HG02623 (cell line): ENCODE results near the gene C9.
A peak's percentile ranks its signal among the peaks of the same experiment; 100 is the strongest.
"Not testable (repeated sequence)": the region's sequence is repeated elsewhere in the genome, so short reads cannot be mapped to it uniquely, and the experiment has no call there.

ENCODE experiments used
- ATAC-seq: cut with Tn5 transposase; IDR thresholded peaks from one replicate; pipeline ENCODE4 v1.9.1; 2021; ENCODE audit warnings: moderate library complexity; ENCODE audit not compliant: unreplicated experiment

C9 gene

GRCh38 chr5:39364367-39364766 is at the start of gene C9:
TSS of gene C9 (minus strand) at chr5:39364495. CDS start at chr5:39364464, 31 bp downstream.
- ATAC-seq: no peak

GRCh38 chr5:39413771-39414170 is 49.5 kb upstream of the C9 start:
- ATAC-seq: no peak

DNA sequence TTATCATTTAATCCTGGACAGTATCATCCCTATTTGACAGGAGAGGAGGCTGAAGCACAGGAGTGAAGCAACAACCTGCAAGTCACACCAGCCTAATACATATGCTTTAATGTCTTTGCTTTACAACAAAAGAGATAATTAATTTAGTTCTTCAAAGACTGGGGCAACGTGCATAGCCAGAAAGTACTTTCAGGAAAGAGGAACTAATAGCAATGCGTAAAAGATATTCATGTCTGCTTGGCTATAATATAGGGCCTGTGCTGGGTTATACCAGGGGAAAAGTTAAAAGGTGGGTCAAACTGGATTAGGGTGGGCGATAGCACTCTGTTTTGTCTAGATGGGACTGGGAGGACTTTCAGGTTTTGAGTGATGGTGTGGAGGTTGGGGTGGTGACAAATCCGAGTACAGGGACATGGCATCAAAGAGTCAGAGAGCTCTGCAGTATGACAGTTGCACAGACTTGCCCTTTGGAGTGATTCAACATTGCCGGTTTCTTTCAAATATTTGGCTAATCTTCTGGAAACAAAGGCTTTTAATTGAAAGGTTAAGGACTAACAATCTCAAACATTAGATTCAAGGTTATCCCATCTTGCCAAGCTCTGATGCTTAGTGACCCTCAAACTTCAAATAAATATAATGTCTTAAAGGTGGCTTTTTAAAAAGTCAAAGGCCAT is 48.6 kb upstream of the C9 start:
- ATAC-seq: no peak

GRCh38 chr5:39411985-39412384 is 47.7 kb upstream of the C9 start:
- no peak for ATAC-seq

GRCh38 chr5:39411061-39411460 is 46.8 kb upstream of the C9 start:
- ATAC-seq: no peak

- ATAC-seq: no peak
These were observed 44.7 kb upstream of the C9 start for GRCh38 chr5:39409033-39409432.

GRCh38 chr5:39405083-39405843 is 41.0 kb upstream of the C9 start:
- ATAC-seq: no peak

DNA sequence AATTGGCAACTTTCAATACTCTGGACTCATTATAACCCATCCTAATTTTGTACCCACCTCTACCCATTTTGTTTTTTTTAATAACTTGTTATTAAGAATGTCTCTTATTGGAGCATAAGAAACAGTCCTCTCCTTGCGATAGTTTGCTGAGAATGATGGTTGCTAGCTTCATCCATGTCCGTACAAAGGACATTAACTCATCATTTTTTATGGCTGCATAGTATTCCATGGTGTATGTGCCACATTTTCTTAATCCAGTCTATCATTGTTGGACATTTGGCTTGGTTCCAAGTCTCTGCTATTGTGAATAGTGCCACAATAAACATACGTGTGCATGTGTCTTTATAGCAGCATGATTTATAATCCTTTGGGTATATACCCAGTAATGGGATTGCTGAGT is 39.5 kb upstream of the C9 start:
- ATAC-seq: not testable (repeated sequence)

DNA sequence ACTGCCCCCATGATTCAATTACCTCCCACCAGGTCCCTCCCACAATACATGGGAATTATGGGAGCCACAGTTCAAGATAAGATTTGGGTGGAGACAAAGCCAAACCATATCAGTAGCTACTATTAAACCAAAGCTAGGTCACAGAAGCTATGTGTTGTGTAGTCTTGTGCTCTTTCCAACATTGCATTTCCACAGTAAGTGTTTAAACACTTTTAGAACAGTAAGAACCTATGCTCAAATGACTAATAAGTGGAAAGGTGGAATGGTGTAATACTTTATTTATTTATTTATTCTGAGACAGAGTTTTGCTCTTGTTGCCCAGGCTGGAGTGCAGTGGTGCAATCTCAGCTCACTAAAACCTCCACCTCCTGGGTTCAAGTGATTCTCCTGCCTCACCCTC is 37.8 kb upstream of the C9 start:
- not testable (repeated sequence) for ATAC-seq

- no peak for ATAC-seq
These were observed 36.7 kb upstream of the C9 start for GRCh38 chr5:39400713-39401578.

DNA sequence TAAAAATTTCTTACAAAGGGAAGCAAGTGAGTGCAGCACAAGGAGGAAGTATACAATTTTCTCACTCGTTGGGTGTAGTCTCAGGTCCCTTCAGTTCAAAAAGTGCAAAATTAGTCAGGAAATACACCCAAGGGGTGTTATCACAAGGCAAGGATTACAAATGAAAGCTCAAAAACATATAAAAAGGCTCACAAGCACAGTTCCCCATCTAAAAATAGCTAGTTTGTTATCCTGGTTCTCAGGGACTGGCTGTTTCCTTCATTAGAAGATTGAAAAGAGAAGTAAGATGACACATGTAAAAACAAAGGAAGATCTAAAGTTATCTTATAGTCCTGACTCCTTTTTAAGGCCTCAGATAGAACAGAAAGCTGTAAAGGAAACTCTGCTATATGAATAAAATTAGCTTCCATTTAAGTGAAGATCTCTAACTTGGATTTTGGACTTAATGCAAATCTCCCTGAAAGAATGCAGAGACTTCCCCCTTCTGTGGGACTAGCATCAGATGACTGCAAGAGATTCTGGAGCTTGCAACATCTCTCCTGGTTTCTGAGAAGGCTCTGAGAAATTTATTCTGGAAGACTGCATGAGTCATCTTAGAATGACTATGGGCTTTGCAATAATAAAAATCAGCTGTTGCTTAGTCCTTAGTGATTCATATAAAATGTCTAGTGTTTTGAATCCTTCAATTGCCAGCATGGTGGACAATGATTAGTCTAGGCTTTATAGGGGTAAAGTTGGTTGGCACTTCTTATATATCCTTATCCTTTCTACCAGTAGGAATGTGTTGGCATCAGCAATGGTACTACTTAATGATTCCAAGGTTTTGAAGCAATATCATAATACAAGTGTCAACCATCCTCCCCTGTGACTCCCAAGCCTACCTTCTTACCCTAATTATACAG is 35.1 kb upstream of the C9 start:
- ATAC-seq: no peak

GRCh38 chr5:39396843-39397242 is 32.5 kb upstream of the C9 start:
- ATAC-seq: no peak

- no peak for ATAC-seq
These were observed 31.2 kb upstream of the C9 start for GRCh38 chr5:39395521-39395920.

DNA sequence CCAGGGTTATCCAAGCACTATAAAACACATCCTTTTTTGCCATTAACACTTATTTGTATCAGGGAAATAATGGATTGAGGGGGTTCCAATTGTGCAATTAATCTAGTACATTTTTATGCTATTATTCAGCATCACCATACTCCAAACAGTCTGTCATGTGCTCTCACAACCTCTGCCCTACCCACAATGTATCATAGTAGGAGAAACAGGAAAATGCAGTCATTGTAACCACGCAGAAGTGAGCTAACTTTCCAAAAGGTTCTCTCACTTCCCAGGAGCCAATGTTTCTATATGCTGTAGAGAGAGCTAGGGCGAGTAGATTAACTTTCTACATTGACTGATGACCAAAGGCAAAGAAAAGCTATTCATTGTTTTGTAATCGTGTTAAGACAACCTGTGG is 30.7 kb upstream of the C9 start:
- ATAC-seq: no peak

DNA sequence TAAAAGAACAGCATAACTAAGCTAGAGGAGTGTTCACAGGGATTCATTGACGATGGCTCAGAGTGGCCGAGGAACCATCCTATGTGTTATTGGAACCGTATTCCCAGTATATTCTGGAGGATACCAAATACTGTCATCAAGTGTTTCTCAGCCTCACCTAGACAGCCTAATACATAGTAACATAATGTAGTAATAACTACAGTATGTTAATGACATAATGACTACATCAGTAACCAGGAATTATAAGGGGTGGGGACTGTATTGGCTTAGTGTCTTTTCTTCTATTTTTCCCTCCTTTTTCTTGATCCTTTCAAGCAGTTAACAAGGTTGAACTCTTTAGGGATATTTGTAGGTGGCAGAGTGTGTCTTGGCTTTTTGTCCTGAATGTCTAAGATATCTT is 26.6 kb upstream of the C9 start:
- ATAC-seq: no peak

GRCh38 chr5:39387293-39387692 is 23.0 kb upstream of the C9 start:
- no peak for ATAC-seq

DNA sequence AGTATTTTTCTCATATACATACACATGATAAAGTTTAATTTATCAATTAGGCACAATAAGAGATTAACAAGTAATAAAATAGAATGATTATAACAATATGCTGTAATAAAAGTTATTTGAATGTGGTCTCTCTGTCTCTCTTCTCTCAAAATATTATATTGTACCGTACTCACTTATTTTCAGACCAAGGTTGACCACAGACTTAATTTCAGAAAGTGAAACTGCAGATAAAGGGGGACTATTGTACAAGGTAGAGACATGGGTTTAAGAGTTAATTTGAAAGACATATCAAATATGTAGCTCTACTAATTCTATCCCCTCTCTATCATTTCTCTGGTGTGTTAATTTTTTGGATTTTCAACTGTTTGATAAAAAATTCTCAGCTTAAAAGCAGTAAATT is 20.0 kb upstream of the C9 start:
- ATAC-seq: no peak

DNA sequence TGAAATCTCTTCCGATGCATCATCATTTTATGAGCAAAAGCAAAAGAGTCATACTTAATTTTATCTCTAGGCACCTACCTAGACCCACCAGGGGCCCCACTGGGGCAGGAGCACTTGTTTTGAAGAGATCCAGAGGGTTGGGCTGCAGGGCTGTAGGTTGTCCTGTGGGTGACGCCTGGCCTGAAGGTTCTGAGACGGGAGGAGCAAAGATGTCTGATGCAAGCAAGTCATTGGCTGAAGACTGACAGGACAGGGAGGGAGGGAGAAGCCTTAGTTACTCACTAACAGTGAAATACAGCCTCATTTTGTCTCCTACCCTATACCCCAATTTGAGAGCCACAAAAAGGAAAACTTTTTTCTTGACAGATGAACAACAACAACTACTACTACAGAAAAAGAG is 17.1 kb upstream of the C9 start:
- no peak for ATAC-seq

DNA sequence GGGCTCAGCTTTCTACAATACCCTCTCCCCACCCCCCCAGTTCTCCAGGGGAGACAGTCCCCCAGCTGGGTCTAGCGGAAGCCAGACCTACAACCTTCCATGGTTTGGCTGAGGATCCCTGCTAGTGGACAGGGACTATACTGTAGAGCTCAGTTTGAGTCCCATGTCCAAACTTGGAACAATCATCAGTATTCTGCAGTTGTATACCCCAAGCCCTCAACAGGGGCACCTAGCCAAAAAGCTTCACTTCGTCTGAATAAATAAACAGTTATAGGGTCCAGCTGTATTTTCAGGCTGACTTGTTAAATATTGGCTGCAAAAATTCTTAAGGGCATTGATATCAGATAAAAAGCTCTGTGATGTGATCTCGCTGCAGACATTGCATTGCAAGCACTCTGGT is 15.4 kb upstream of the C9 start:
- no peak for ATAC-seq

DNA sequence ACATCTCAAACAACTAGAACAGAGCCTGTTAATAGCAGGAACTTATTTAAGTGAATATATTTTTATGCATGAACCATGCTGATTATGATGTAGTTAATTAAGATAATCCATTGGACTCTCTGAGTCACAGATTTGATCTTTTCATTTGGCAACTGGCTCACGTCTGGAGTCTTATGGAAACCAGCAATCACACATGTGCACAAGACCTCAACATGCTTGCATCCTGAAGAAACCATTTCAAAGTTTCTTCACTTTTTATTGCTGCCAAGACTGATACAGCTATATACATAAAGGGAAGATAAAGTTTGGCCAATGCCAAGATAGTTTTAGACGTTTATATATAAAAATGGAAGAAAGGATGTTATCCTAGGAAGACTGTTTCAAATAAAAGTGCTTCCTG is 13.3 kb upstream of the C9 start:
- no peak for ATAC-seq

DNA sequence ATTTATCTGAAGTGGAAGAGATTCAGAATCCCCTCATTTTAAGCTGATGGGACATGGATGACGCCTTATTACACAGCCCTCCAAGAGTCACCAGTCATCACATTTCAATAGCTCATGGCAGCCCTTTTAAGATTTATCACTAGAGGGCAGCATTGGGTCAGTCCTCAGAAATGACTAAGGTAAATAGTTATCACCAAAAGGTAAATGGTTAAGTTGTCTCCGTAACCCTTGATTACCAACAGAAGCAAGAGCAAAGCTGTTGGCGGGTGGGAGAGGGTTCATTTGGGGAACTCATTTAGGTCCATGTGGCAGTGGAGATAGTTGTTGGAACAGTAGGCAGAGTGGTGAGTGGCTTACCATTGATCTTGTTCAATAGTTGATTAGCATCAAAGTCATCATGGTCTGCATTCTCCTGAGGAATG is 12.0 kb upstream of the C9 start:
- ATAC-seq: peak; percentile 79
